PC-9 (cell line): ENCODE results near the gene SMIM5.

Experiments used
- EZH2 ChIP-seq: fragments of 200-600 bp; sonication (generic); IDR thresholded peaks from 2 replicates; pipeline ENCODE4 v1.8.0; 2017; ENCODE audit warnings: antibody characterized with exemption, low read depth
- TF ChIP-seq, protein P1 (sequence below): fragments of 200-600 bp; sonication (generic); conservative IDR thresholded peaks from 2 replicates; pipeline ENCODE4 v1.6.1; 2017; ENCODE audit warnings: mixed run types, antibody characterized with exemption, mild to moderate bottlenecking, moderate library complexity

DNA sequence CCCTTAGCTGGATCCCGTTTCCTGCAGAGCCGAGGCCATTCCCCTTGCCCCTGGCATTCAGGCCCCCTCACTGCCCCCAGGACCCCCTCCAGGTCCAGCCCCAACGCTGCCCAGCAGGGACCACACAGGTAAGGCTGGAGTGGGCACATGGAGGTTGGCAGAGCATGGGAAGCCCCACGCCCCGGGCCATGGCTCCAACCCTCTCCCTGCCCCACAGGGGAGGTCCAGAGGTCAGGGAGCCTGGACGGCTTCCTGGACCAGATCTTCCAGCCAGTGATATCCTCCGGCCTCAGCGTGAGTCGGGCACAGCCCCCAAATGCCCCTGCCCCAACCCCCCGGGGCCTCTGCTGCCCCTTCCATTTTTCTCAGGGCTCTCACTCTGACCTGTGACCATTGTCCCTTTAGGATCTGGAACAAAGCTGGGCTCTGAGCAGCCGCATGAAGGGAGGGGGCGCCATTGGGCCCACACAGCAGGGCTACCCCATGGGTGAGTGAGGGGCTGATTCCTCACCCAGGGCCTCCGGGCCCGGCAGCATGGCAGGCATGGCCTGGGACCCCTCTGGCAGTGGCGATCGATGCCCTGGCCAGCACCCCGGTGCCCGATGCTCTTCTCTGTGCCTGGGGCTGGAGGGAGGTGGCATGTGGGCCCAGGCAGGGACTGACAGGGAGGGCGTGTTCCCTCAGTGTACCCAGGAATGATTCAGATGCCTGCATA is 18.5 kb upstream of the SMIM5 start:
- TF ChIP-seq, protein P1, sequence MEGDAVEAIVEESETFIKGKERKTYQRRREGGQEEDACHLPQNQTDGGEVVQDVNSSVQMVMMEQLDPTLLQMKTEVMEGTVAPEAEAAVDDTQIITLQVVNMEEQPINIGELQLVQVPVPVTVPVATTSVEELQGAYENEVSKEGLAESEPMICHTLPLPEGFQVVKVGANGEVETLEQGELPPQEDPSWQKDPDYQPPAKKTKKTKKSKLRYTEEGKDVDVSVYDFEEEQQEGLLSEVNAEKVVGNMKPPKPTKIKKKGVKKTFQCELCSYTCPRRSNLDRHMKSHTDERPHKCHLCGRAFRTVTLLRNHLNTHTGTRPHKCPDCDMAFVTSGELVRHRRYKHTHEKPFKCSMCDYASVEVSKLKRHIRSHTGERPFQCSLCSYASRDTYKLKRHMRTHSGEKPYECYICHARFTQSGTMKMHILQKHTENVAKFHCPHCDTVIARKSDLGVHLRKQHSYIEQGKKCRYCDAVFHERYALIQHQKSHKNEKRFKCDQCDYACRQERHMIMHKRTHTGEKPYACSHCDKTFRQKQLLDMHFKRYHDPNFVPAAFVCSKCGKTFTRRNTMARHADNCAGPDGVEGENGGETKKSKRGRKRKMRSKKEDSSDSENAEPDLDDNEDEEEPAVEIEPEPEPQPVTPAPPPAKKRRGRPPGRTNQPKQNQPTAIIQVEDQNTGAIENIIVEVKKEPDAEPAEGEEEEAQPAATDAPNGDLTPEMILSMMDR = no peak
- TF ChIP-seq EZH2 = no peak
